HepG2 (cell line): ENCODE data around the gene NUDT2. TPM values are rescaled to one million over a fixed set of nuclear protein-coding genes. Genes with fewer than 3 reads are reported as not detected.

Experiments
- CC2D1A ChIP-seq: sonication (generic); formaldehyde crosslinking; IDR thresholded peaks from 2 replicates; pipeline ENCODE4 v1.8.1; 2023; ENCODE audit warnings: mild to moderate bottlenecking, missing genetic modification reagents
- EED ChIP-seq: sonication (generic); formaldehyde crosslinking; IDR thresholded peaks from 2 replicates; pipeline ENCODE4 v1.5.0; 2020; ENCODE audit warnings: mild to moderate bottlenecking, missing genetic modification reagents
- KDM3A ChIP-seq: IDR thresholded peaks from 2 replicates; pipeline ENCODE4 v1.6.1; 2018; ENCODE audit warnings: low read depth, missing compliant biosample characterization
- KDM4B ChIP-seq: sonication (generic); formaldehyde crosslinking; IDR thresholded peaks from 2 replicates; pipeline ENCODE4 v1.4.0; 2020; ENCODE audit warnings: missing genetic modification reagents
- KLF9 ChIP-seq: IDR thresholded peaks from 2 replicates; pipeline ENCODE4 v1.6.1; 2016; ENCODE audit warnings: low read depth
- REL ChIP-seq: sonication (generic); formaldehyde crosslinking; conservative IDR thresholded peaks from 2 replicates; pipeline ENCODE4 v1.8.0; 2022; ENCODE audit warnings: mild to moderate bottlenecking, missing genetic modification reagents, moderate library complexity
- RNF219 ChIP-seq: sonication (generic); formaldehyde crosslinking; IDR thresholded peaks from 2 replicates; pipeline ENCODE4 v1.5.0; 2020; ENCODE audit warnings: mild to moderate bottlenecking, missing genetic modification reagents
- SIX4 ChIP-seq: sonication (generic); formaldehyde crosslinking; IDR thresholded peaks from 2 replicates; pipeline ENCODE4 v1.4.0; 2020; ENCODE audit warnings: missing genetic modification reagents
- TBL1XR1 ChIP-seq: fragments of 150-350 bp; IDR thresholded peaks from 2 replicates; pipeline ENCODE4 v1.6.1; 2014; ENCODE audit warnings: borderline replicate concordance, low read length; ENCODE audit not compliant: partially characterized antibody
- ZNF224 ChIP-seq: sonication (generic); formaldehyde crosslinking; IDR thresholded peaks from 2 replicates; pipeline ENCODE4 v1.5.0; 2020; ENCODE audit warnings: mild to moderate bottlenecking, missing genetic modification reagents
- ZNF33B ChIP-seq: sonication (generic); formaldehyde crosslinking; IDR thresholded peaks from 2 replicates; pipeline ENCODE4 v1.5.1; 2020; ENCODE audit warnings: mild to moderate bottlenecking, missing genetic modification reagents
- ZNF343 ChIP-seq: sonication (generic); formaldehyde crosslinking; IDR thresholded peaks from 2 replicates; pipeline ENCODE4 v1.4.0; 2020; ENCODE audit warnings: mild to moderate bottlenecking, missing genetic modification reagents
- ZNF382 ChIP-seq: sonication (generic); formaldehyde crosslinking; IDR thresholded peaks from 2 replicates; pipeline ENCODE4 v1.5.0; 2020; ENCODE audit warnings: missing genetic modification reagents, mild to moderate bottlenecking, borderline replicate concordance
- ZNF547 ChIP-seq: sonication (generic); formaldehyde crosslinking; IDR thresholded peaks from 2 replicates; pipeline ENCODE4 v1.5.1; 2020; ENCODE audit warnings: mild to moderate bottlenecking, missing genetic modification reagents
- ZNF788 ChIP-seq: sonication (generic); formaldehyde crosslinking; IDR thresholded peaks from 2 replicates; pipeline ENCODE4 v1.5.0; 2020; ENCODE audit warnings: mild to moderate bottlenecking, missing genetic modification reagents, borderline replicate concordance
- ZSCAN12 ChIP-seq: sonication (generic); formaldehyde crosslinking; IDR thresholded peaks from 2 replicates; pipeline ENCODE4 v1.9.0; 2021; ENCODE audit warnings: mild to moderate bottlenecking, missing genetic modification reagents
- polyA plus RNA-seq, 8 experiments: library from polyadenylated mRNA; depleted of rRNA in 3 of 8; stranded (reverse) in 7 of 8; unstranded in 1 of 8; fragments of >200 nt; fragmentation: Illumina TruSeq in 4 of 8; extraction: Trizol in 4 of 8; gene quantifications; 2 replicates each; pipeline versions ENCODE4 v1.2.1 to v1.2.3, GENCODE V29; 2011 to 2016; ENCODE audit warnings: low read depth in 4 of 8, missing spikeins in 1 of 8, mixed read lengths in 1 of 8; ENCODE audit not compliant: insufficient read depth in 1 of 8
- total RNA-seq, 5 experiments: library from RNA; depleted of rRNA; stranded (reverse); fragments of >200 nt; fragmentation: Illumina TruSeq; extraction: Trizol; gene quantifications; 2 replicates each; pipeline ENCODE4 v1.2.3, GENCODE V29; 2016; ENCODE audit warnings: low read depth in 1 of 5
- TF ChIP-seq, protein P1 (sequence below): sonication (generic); formaldehyde crosslinking; IDR thresholded peaks from 2 replicates; pipeline ENCODE4 v1.4.0; 2020; ENCODE audit warnings: mild to moderate bottlenecking, missing genetic modification reagents
- TF ChIP-seq, protein P2 (sequence below): IDR thresholded peaks from 2 replicates; pipeline ENCODE4 v1.6.1; 2016; ENCODE audit warnings: control low read depth

Gene NUDT2
- total and polyA plus RNA-seq, 2 of the 13 experiments (the other 11 are each of a cell fraction or from before 2014, with no cell fraction given) = 19.9 to 24.6 TPM

DNA sequence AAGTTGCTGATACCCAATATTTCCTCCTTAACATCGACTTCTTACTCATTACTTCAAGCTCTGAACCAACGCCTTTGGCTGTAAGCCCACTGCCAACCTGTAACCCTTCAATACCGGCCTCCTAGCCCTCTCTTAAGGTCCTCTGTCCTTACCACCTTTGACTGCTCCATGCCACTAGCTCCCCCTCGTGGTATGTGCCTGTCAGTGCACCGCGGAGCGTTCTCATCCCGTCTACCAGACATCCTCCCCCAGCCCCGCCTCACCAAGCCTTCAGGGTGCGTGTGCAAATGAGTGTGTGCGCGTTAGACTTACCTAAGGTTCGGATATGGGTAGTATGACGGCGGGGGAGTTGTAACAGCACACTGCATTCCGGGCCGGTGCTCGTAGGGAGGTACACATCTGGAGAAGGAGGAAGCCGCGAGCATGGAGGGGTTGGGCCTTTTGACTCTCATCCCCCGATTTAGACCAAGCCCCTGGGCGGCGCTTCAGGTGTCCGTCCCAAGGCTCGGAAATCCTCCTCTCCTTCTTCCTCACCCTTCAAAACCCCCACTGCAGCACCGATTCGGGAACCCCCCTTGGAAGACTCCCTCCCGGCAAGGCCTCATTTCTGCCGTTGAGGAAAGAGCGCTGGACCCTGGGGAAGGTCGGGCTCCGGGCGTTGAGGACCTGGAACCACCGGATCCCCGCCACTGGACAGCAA, 50.1 kb downstream of the NUDT2 start (continued):
- TF ChIP-seq EED (no peak), ZNF343 (CRISPR knock-in tag) (peak; percentile 12; the same call in 1 of the 2 replicates), ZNF788 (peak; percentile 39; the same call in 1 of the 2 replicates), ZNF547 (CRISPR knock-in tag) (no peak), ZNF224 (CRISPR knock-in tag) (no peak), ZSCAN12 (CRISPR knock-in tag) (no peak), RNF219 (no peak), REL (CRISPR knock-in tag) (no peak; the same call in none of the 2 replicates), TBL1XR1 (no peak), KLF9 (CRISPR knock-in tag) (no peak), ZNF33B (CRISPR knock-in tag) (0 out of 2 replicates have a peak, but pooled peaks have one; percentile 2), KDM4B (CRISPR knock-in tag) (0 out of 2 replicates have a peak, but pooled peaks have one; percentile 21), CC2D1A (no peak), SIX4 (CRISPR knock-in tag) (no peak), KDM3A (CRISPR knock-in tag) (no peak), ZNF382 (CRISPR knock-in tag) (no peak)
- TF ChIP-seq, protein P1, sequence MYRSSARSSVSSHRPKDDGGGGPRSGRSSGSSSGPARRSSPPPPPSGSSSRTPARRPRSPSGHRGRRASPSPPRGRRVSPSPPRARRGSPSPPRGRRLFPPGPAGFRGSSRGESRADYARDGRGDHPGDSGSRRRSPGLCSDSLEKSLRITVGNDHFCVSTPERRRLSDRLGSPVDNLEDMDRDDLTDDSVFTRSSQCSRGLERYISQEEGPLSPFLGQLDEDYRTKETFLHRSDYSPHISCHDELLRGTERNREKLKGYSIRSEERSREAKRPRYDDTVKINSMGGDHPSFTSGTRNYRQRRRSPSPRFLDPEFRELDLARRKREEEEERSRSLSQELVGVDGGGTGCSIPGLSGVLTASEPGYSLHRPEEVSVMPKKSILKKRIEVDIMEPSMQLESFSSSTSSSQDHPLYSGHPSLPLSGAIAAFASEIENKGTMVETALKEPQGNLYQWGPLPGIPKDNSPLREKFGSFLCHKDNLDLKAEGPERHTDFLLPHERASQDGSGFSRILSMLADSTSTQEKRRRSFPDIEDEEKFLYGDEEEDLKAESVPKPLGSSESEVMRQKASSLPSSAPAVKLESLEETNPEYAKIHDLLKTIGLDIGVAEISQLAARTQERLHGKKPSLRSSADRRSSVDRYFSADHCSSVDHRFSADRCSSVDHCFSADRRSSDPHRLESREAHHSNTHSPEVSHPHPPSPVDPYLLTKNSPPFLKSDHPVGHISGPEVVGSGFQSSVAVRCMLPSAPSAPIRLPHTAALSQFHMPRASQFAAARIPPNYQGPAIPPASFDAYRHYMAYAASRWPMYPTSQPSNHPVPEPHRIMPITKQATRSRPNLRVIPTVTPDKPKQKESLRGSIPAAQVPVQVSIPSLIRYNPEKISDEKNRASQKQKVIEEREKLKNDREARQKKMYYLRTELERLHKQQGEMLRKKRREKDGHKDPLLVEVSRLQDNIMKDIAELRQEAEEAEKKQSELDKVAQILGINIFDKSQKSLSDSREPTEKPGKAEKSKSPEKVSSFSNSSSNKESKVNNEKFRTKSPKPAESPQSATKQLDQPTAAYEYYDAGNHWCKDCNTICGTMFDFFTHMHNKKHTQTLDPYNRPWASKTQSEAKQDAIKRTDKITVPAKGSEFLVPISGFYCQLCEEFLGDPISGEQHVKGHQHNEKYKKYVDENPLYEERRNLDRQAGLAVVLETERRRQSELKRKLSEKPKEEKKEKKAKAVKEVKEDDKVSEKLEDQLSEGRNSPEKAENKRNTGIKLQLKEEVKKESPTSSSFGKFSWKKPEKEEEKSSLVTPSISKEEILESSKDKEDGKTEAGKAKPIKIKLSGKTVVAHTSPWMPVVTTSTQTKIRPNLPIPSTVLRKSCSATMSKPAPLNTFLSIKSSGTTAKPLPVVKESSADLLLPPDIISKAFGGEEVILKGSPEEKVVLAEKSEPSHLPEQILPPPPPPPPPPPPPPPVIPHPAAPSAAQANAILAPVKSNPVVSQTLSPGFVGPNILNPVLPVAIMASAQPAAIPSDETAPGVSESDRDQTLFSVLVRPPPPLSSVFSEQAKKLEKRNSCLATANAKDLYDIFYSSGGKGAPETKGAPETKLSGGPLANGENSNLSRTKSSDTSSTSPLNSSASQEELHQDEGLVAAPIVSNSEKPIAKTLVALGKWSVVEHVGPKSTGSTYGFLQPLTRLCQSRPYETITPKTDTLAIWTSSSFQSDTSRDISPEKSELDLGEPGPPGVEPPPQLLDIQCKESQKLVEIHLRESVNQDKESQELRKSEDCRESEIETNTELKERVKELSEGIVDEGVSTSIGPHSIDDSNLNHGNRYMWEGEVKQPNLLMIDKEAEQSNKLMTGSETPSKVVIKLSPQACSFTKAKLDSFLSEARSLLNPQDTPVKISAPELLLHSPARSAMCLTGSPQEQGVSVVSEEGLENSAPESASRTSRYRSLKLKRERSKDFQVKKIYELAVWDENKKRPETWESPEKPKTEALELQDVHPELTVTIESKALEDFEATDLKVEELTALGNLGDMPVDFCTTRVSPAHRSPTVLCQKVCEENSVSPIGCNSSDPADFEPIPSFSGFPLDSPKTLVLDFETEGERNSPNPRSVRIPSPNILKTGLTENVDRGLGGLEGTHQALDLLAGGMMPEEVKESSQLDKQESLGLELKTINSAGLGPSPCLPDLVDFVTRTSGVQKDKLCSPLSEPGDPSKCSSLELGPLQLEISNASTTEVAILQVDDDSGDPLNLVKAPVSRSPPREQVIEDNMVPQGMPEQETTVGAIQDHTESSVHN (CRISPR knock-in tag) = 0 out of 2 replicates have a peak, but pooled peaks have one; percentile 14
- TF ChIP-seq, protein P2, sequence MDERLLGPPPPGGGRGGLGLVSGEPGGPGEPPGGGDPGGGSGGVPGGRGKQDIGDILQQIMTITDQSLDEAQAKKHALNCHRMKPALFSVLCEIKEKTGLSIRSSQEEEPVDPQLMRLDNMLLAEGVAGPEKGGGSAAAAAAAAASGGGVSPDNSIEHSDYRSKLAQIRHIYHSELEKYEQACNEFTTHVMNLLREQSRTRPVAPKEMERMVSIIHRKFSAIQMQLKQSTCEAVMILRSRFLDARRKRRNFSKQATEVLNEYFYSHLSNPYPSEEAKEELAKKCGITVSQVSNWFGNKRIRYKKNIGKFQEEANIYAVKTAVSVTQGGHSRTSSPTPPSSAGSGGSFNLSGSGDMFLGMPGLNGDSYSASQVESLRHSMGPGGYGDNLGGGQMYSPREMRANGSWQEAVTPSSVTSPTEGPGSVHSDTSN = no peak
